K562 (cell line): ENCODE results near the gene SH3YL1. TPM values are rescaled to one million over a fixed set of nuclear protein-coding genes. Genes with fewer than 3 reads are reported as not detected.

ENCODE experiments used
- ZNF668 ChIP-seq: fragments of 250-450 bp; sonication (Bioruptor Pico); IDR thresholded peaks from 2 replicates; pipeline ENCODE4 v1.8.0; 2022; ENCODE audit warnings: mild to moderate bottlenecking, inconsistent platforms
- polyA plus RNA-seq, 8 experiments: library from polyadenylated mRNA; depleted of rRNA in 4 of 8; stranded (reverse) in 5 of 8; unstranded in 3 of 8; fragments of >200 nt; fragmentation: Nextera tagmentation in 2 of 8; fragmentation: Illumina TruSeq in 1 of 8; extraction: Ambion mirVana in 2 of 8; extraction: Trizol in 1 of 8; gene quantifications; 2 replicates each; pipeline versions ENCODE4 v1.2.1 to v1.2.3, GENCODE V29; 2011 to 2014; ENCODE audit warnings: inconsistent platforms in 1 of 8, missing spikeins in 1 of 8
- total RNA-seq, 7 experiments: library from RNA; depleted of rRNA in 6 of 7; stranded (reverse); fragments of >200 nt in 6 of 7; fragmentation: Illumina TruSeq in 2 of 7; extraction: Trizol in 2 of 7; gene quantifications; 2 replicates each; pipeline versions ENCODE4 v1.2.1 to v1.2.3, GENCODE V29; 2011 to 2021; ENCODE audit warnings: low replicate concordance in 1 of 7
- TF ChIP-seq, protein P1 (sequence below), 2 experiments: fragments of 450-650 bp in 1 of 2; sonication (generic) in 1 of 2; formaldehyde crosslinking in 1 of 2; IDR thresholded peaks; 2 replicates each; pipeline versions ENCODE4 v1.7.1 to v1.9.0; 2016 to 2022; ENCODE audit warnings: inconsistent platforms in 1 of 2, mild to moderate bottlenecking in 1 of 2, missing genetic modification reagents in 1 of 2

Gene SH3YL1
- total and polyA plus RNA-seq, 9 of the 15 experiments (the other 6 are each of a cell fraction or from before 2014, with no cell fraction given) = 3.9 to 7.8 (median 5.3) TPM

DNA sequence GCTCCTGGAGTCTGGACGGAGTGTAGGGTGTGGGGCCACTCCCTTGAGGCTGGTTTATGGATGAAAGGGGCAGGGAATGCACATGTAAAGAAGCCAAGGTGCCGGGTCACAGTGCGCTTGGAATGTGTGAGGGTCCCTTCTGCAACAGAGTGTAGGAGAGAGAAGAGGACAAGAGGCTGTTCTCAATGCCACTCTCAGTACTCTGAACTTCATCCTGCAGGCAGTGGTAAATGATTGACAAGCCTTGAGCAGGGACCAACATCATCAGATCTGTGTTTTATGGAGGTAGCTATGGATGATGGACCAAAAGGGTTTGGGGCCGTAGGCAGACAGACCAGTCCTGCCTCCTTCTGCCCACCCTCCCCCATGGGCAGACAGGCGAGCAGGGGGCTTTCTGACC lies 31.3 kb upstream of the SH3YL1 start (continued):
- TF ChIP-seq, protein P1, sequence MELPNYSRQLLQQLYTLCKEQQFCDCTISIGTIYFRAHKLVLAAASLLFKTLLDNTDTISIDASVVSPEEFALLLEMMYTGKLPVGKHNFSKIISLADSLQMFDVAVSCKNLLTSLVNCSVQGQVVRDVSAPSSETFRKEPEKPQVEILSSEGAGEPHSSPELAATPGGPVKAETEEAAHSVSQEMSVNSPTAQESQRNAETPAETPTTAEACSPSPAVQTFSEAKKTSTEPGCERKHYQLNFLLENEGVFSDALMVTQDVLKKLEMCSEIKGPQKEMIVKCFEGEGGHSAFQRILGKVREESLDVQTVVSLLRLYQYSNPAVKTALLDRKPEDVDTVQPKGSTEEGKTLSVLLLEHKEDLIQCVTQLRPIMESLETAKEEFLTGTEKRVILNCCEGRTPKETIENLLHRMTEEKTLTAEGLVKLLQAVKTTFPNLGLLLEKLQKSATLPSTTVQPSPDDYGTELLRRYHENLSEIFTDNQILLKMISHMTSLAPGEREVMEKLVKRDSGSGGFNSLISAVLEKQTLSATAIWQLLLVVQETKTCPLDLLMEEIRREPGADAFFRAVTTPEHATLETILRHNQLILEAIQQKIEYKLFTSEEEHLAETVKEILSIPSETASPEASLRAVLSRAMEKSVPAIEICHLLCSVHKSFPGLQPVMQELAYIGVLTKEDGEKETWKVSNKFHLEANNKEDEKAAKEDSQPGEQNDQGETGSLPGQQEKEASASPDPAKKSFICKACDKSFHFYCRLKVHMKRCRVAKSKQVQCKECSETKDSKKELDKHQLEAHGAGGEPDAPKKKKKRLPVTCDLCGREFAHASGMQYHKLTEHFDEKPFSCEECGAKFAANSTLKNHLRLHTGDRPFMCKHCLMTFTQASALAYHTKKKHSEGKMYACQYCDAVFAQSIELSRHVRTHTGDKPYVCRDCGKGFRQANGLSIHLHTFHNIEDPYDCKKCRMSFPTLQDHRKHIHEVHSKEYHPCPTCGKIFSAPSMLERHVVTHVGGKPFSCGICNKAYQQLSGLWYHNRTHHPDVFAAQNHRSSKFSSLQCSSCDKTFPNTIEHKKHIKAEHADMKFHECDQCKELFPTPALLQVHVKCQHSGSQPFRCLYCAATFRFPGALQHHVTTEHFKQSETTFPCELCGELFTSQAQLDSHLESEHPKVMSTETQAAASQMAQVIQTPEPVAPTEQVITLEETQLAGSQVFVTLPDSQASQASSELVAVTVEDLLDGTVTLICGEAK (IDR thresholded peaks at IDR 0.05) = no peak
- TF ChIP-seq, protein P1 (CRISPR knock-in tag; IDR thresholded peaks at IDR 0.05) = no peak
- no peak for TF ChIP-seq ZNF668 (CRISPR knock-in tag)
